Effector CD8-positive, alpha-beta T cell (primary cell): ENCODE results near the gene PSMB7.
"Not testable (repeated sequence)": the region's sequence is repeated elsewhere in the genome, so short reads cannot be mapped to it uniquely, and the experiment has no call there.

ENCODE experiments used
- DNase-seq: peaks from one replicate; lab custom pipeline; 2025; lab: John Stamatoyannopoulos, UW

Gene PSMB7

DNA sequence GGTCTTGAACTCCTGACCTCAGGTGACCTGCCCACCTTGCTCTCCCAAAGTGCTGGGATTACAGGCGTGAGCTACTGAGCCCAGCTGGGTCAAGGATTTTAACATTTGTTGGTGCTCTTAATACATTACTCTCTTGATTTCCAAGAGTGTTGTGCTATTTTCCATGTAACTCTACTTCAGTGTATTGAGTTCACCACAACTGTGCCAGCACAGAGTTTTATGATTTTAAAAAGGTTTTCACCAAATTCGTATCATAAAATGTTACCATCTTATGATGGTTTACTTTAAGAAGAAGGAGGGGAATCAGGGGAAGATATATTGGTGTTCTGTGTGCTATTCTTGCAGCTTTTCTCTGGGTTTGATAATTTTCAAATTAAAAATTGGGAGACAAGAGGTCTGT is 28.4 kb upstream of the PSMB7 start:
- no peak for DNase-seq

DNA sequence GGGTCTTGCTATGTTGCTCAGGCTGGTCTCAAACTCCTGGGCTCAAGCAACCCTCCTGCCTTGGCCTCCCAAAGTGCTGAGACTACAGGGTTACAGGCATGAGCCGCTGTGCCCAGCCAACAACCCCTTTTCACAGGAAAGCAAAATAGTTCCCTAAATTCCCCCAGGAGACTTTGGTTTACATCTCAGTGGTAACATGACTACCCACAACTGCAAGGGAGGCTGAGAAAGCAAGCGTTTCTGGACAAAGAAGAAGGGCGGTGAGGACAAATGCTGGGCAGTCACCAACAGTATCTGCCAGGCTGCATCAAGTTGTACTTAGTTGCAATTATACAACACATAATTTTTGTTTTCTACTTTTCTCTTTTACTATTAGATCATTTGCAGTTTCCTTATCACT is 27.6 kb upstream of the PSMB7 start:
- DNase-seq: no peak

DNA sequence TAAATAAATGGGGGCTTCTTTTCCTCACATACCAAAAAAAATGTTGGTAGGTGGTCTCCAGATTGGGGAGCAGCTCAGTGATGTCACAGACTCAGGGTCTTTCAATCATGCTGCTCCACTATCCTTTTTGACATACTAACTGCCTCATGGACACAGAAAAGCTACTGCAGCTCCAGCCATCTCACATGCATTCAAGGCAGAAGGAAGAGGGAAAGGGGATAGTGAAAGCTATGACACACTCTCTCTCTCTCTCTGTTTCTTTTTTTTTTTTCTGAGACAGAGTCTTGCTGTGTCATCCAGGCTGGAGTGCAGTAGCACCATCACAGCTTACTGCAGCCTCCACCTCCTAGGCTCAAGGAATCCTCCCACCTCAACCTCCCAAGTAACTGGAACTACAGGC is 27.1 kb upstream of the PSMB7 start:
- no peak for DNase-seq

DNA sequence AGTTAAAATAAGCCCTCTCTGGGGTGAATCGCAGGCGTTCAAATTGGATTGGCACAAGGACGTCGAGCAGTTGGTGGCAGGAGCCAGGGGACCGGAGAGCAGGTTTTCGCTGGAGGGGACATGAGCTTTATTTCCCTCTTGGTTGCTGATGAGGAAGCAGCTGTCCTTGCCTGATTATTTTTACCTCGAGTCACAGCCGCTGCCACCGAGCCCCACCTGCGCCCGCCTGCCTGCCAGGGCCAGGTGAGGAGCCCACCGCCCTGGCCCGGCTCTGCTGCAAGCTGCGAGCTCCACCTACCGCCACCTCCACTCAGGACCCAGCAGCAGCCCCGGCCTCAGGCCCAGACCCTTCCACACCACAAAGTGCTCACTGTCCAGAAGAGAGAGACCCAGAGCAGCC is 26.0 kb upstream of the PSMB7 start:
- no peak for DNase-seq

DNA sequence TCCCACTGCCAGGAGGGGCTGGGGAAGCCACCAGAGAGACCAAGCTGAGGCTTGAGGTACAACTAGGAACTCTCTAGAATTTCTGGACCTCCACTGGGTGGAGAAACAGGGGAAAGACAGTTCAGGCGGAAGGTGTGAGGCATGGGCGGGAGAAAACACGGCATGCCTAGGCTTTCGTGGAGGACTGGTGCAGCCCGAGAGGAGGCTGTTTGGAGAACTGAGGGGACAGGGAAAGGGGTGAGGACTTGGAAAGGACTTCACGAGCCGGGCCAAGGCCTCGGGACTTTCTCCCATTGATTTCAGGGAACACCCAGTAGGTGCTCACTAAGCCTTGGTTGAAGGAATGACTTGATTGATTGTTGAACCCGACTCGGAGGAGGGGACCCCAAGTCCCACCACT is 25.5 kb upstream of the PSMB7 start:
- DNase-seq: no peak

DNA sequence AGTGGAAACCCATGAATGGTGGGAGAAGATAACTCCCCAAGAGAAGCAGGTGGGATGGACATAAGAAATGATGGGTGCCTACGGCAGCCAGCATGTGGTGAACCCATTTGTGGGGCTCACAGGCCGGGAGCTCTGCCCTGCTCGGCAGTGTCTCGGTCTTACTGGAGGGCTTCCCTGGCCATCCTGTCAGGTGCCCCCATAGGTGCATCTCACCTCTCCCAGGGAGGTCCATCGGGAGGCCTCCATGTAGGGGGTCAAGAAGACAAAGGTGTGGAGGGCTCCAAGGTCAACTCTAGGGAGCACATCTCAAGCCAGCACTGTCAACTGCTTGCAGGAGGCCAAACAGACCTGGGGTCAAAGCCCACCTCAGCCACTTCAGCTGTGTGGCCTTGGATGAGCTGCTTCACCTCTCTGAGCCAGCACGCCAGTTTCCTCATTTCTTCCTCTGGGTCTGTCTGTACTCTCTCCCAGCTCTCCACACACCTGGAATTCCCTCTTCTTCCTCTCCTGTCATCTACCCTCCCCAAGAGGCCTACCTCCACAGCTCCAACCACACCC is 24.5 kb upstream of the PSMB7 start:
- DNase-seq: no peak

DNA sequence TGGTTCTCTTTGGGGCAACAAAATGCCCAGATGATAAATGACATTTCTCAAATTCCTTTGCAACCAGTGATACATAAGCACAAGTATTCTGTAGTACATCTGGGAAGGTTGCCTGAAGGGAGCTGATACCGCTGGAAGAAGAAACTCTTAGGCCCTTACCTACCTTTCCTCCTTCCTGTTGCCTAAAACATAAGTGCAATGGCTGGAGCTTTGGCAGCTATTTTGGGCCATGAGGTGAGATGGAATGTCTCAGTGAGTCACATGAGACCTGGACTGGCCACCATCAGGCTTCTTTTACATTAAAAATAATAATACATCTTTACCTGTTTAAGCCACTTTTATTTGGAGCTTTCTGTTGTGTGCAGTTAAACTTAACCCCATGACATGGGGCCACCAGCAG is 23.8 kb upstream of the PSMB7 start:
- DNase-seq: no peak

DNA sequence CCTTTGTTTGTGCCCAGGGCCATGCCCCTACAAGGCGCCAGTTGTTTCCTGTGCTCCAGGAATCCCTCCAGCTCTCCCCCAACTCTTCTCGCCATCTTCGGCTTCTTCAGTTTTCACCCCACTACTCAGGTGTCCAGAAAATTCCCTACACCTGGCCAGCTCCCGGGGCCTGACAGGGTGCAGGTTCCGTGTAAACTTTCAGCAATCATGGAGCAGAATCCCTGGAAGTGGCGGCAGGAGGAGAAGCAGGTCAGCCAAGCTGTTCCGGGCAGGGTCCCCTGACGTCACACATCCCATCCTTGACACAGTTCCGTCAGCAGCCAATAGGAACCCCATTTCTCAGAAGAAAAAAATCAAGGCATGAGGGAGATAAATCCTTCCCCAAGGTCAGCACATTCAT is 22.8 kb upstream of the PSMB7 start:
- no peak for DNase-seq

DNA sequence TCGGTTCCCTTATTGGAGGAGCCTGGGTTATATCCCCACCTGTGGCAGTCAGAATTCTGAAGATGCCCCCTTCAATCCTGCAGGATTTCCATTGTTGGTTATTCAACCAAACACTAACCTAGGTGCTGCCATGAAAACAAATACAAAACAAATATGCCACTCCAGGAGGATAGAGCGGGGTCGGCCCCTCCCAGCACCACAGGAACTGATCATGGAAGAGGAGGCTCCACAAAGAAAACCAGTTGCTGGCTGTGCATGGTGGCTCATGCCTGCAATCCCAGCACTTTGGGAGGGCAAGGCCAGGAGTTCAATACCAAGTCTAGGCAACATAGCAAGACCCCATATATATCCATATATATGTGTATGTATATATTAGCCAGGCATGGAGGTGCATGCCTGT is 21.8 kb upstream of the PSMB7 start:
- DNase-seq: no peak

DNA sequence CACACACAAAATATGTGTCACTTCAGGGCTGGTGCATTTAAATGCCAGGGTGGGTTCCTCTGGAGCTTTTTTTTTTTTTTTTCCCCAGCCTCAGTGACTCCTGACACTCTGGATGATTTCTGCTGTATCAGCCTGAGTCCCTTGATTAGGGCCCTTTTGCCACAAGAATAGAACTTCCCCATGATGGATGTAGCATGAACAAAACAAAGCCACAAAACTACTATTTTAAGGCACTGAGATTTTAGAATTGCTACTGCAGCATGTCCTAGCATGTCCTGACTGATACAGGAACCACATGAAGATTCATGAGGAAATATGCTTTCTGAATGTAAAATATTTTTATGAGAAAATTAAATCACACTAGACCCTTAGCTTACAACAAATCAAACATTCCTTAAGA is 21.1 kb upstream of the PSMB7 start:
- no peak for DNase-seq

DNA sequence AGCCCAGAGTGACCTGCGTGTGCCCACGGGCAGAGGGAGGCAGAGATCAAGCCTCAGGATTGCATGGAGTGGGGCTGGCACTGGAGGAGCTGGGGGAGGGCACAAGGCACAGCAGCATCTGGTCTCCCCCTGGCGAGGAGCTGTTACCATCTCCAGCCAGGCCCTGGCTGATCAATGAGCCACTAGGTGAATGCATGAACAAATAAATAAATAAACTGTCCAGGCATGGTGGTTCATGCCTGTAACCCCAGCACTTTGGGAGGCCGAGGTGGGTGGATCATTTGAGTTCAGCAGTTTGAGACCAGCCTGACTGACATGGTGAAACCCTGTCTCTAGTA is 14.3 kb upstream of the PSMB7 start:
- no peak for DNase-seq

DNA sequence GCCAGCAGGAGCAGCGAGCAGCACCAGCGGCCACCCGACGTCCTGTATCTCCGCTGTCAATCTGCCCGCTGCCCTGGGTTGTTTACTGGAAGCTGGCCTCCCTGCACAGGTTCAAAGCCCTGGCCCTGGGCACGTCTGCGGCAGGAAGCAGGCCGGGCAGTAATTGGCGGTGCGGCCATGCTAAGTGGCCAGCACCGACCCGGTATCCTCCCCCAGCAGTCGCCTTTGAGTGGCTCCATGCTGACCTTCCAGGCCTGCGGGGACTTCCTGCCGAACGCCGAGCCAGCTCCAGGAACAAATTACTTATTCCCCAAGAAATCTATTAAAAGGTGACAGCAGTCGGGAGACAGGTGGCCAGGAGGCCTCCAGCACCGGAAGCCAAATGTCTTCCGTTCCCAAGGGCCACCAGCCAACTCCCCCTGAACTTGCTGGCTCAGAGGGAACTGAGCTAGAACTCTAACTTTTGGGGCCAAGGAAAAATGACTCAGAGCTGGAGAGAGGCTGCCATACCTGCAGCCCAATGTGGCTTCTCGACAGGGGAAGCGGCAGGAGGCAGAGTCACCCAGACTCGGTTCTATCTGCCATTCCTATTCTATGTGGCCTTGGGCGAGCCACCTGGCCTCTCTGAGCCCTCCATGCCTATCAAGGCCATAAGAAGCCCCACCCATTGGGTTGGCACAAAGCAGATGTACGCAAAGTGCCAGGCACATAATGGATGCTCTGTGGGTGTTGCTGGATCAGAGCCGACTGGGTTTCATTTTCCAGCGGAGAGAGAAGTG is 13.7 kb upstream of the PSMB7 start:
- DNase-seq: no peak

DNA sequence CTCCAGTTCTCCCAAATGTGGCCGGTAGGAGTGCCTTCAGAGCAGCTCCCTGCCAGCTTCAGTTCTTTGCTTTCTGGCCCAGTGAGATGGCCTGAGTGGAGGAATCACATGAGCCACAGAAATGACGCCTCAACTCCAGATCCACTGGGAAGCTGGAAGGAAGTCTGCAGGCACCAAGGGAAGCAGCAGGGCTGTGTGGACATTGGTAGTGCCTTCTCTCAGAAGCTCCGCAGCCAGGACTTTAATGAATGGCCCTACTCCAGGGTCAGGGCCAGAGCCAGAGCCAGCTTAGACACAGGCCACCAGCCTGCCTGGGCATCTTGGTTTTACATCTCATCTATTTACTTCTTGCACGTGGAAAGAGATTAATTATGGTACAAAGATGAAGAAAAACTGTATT is 12.0 kb upstream of the PSMB7 start:
- DNase-seq: no peak

DNA sequence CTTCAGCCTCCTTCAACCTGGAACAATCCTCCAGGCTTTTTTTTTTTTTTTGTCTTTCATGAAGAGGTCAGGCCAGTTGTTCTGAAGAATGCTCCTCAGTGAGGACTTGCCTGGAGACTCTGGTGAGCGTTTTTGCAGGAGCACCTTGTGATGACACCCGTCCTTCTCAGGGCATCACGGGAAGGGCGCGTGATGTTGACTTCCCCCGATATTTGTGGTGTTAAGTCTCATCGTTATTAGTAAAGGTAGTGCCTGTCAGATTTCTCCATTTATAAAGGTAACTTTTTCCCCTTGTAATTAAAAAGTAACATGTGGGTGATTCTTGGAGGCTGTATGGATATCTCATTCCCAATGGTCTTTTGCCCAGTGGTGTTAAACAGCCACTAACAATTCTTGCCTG is 11.1 kb upstream of the PSMB7 start:
- no peak for DNase-seq

DNA sequence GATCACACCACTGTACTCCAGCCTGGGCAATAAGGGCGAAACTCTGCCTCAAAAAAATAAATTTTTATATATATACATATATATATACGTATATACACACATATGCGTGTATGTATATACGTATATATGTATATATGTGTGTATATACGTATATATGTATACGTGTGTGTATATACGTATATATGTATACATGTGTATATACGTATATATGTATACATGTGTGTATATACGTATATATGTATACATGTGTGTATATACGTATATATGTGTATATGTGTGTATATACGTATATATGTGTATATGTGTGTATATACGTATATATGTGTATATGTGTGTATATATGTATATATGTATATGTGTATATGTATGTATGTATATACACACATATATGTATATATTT is 10.5 kb upstream of the PSMB7 start:
- DNase-seq: not testable (repeated sequence)

DNA sequence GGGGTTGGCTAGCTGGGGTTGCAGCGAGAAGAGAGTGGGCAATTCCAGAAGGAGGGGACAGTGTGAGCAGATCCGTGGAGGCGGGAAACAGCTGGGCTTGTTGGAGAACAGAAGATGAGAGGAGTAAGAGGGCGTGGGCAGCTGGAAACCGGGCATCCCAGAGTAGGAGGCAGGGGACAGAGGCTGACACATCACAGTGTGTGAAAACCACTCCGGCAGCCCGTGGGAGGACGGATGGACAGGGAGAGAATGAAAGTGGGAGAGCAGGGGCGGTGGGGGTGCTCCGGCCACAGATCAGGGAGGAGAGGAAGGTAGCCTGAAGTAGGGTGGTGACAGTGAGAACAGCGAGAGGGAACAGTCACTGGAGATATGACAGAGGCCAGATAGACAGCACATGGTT is 8.3 kb upstream of the PSMB7 start:
- DNase-seq: no peak

DNA sequence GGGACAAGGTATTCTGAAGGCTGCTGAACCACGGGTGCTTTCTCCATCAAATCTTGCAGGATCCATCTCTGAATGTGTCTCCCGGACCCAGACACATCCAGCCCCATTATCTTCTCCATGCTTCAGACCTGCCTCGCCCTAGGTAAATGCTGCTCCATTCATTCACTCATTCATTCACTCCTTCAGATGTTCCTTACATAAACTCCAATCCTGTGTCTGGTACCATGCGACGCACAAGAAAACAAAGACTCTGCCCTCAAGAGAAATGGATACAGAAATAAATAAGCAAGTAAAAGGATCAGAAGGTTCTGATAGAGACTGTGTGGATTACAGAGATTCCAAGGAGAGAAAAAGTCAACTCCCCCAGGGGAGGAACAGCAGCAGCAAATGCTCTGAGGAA is 7.9 kb upstream of the PSMB7 start:
- no peak for DNase-seq

DNA sequence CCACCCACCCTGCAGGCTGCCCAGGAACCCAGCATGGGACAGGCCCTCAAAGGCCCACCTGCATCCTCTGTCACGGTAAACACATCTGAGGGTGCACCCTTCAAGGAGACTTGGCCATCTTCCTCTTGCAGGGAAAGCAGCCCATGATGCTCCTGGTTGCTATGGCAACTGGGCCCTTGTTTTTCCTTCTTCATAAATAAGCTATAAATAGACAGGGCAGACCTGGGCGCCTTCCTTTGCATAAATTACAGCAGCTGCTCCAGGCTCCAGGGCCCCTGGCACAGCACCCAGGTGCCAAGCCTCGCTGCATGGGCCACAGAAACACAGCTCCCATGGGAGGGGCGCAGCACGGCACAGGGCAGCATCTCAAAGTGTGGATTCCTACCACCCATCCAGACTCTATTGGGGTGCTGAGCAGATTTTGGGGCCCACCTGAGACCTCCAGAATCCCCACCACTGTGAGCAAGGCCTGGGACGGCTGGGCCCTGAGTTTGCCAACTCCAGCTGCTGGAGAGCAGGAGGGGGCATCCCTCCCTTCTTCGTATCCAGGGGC is 5.8 kb upstream of the PSMB7 start:
- DNase-seq: no peak

DNA sequence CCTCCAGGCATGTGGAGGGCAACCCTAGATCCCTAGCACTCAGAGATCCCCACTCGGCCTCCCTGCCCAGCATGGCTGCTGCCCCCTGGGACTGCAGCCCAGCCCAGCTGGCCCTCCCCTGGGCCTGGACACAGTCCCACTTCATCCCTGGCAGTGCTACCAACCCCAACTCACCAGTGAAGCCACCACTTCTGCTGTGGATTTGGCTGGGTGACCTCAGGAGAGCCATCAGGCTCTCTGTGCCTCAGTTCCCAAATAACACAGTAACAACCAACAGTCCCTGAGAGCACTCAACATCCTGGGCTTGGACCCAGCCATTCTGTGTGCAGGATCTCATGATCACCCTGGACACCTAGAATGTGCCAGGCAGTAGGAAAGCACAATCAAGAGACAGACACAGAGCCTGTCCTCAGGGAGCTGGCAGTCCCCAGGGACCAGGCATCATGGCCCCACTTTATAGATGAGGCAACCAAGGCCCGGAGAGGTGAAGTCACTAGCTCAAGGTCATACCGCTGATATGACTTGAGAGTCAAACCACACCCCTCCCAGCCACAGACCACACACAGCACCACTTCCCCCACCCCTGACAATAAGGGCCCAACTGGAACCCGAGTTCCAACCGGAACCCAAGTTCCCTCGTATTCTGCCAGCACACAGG is 4.7 kb upstream of the PSMB7 start:
- no peak for DNase-seq

DNA sequence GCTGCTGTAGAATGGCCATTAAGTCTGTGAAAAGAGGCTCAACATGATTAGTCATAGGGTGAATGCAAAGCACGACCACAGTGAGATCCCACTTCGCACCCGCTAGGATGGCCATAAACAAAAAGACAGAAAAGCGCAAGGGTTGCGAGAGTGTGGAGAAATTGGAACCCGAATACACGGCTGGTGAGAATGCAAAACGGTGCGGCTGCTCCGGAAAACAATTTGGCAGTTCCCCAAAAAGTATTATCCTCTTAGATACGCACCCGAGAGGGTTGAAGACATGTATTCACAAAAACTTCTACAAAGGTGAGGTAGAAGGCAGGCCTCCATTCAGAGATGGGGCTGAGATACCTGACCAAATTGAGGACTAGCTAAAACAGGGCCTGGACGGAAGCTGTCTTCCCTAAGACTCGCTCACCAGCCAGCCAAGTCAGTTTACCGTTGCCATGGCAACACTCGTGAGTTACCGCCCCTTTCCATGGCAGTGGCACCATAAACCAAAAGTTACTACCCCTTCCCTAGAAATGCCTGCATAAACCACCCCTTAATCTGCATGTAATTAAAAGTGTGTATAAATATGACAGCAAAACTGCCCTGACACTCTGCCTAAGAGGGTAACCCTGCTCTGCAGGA is 726 bp upstream of the PSMB7 start:
- no peak for DNase-seq

DNA sequence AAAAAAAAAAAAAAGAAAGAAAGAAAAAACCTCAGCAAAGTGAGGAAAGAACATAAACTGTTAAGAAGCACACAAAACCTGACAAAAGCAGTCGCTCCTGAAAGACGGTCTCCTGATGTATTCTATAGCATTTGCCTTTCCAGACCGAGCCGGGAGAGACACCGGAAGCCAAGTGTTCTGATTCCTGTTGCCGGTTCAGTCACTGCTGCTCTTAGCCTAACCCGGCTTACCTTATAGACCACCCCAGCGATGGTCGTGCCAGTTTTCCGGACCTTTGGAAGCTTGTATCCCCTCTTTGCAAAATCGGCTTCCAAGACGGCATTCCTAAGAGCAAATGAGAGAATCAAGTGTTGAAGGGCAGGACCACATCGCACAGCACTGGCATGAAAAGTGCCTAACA is 630 bp downstream of the PSMB7 start:
- DNase-seq: no peak

DNA sequence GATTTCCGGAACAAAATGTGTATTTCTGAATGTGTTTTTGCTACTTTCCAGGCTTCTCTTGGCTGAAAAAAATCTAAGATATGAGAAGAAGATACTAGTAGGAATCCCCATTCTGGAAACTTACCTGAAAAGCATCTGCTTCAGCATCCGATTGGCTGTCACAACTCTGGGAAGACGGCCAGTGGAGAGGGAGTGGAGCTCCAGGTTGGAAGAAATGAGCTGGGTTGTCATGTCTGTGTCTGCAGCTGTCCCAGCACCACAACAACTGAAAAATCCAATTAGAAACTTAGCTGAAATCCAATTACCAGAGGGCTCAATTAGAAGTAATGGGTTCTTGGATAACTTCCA is 3.0 kb downstream of the PSMB7 start:
- no peak for DNase-seq
